HCT116 (cell line): ENCODE data around the gene SMPDL3B. TPM values are rescaled to one million over a fixed set of nuclear protein-coding genes. Genes with fewer than 3 reads are reported as not detected.

ENCODE experiments used
- ATAC-seq: fragments of 200-7000 bp; cut with Tn5 transposase; 2 replicates; pipeline ENCODE4 v1.9.1; 2020; ENCODE audit warnings: mild to moderate bottlenecking, moderate library complexity
- BruUV-seq: library from RNA; stranded (reverse); fragments of 400-500 nt; replicated peaks from 2 replicates; lab custom pipeline; 2021; lab: Mats Ljungman, UMichigan
- CTCF ChIA-PET: fragments of 300-600 bp; sonication (Branson Sonifier 250); formaldehyde crosslinking; loops from one replicate; lab custom pipeline; 2021; ENCODE audit warnings: antibody characterized with exemption; lab: Charles Lee
- POLR2A ChIA-PET: fragments of 300-600, 350-600 bp; sonication (Branson Sonifier 250); formaldehyde crosslinking; loops from one replicate; lab custom pipeline; 2021; ENCODE audit warnings: antibody characterized with exemption; lab: Charles Lee
- RAD21 ChIA-PET, 2 experiments: fragments of 300-600 bp; sonication (Branson Sonifier 250); formaldehyde crosslinking; loops; one replicate each; lab custom pipeline; 2023; ENCODE audit warnings: low total read pairs in 2 of 2; ENCODE audit not compliant: uncharacterized antibody in 2 of 2, unreplicated experiment in 2 of 2, low non-redundant PET in 1 of 2; lab: Charles Lee
- DNase-seq: peaks from one replicate; pipeline ENCODE4 v3.0.0-alpha.2; 2010; ENCODE audit warnings: low read depth, low spot score
- H2AFZ ChIP-seq: fragments of 200-600 bp; shearing (Covaris generic), sonication (generic); 2 replicates; pipeline ENCODE4 v1.6.1; 2017; ENCODE audit warnings: low read depth, mixed run types, mixed read lengths, antibody characterized with exemption, low read length; ENCODE audit not compliant: poor library complexity, severe bottlenecking
- H3K27ac ChIP-seq: 2 replicates; pipeline ENCODE4 v1.5.1; 2012; ENCODE audit warnings: low read depth, low read length
- H3K27me3 ChIP-seq: fragments of 200-600 bp; sonication (generic); 2 replicates; pipeline ENCODE4 v1.6.1; 2016; ENCODE audit warnings: mixed run types, low read length, mixed read lengths; ENCODE audit not compliant: insufficient read depth
- H3K36me3 ChIP-seq, 2 experiments: fragments of 200-500 bp in 1 of 2; fragments of 200-600 bp in 1 of 2; sonication (Bioruptor generic) in 1 of 2; sonication (generic) in 1 of 2; 2 replicates each; pipeline versions ENCODE4 v1.5.1 to v1.6.1; 2014 to 2016; ENCODE audit warnings: low read length in 2 of 2, inconsistent platforms in 1 of 2, mixed read lengths in 1 of 2, mixed run types in 1 of 2; ENCODE audit not compliant: insufficient read depth in 2 of 2, control insufficient read depth in 1 of 2
- H3K4me1 ChIP-seq, 2 experiments: fragments of 200-600 bp in 1 of 2; sonication (generic) in 1 of 2; 2 replicates each; pipeline versions ENCODE4 v1.5.1 to v1.6.1; 2012 to 2017; ENCODE audit warnings: low read length in 2 of 2, inconsistent platforms in 1 of 2, mild to moderate bottlenecking in 1 of 2, mixed read lengths in 1 of 2, mixed run types in 1 of 2, moderate library complexity in 1 of 2; ENCODE audit not compliant: insufficient read depth in 2 of 2, control insufficient read depth in 1 of 2
- H3K4me2 ChIP-seq: fragments of 200-600 bp; sonication (generic); 2 replicates; pipeline ENCODE4 v1.6.1; 2017; ENCODE audit warnings: mixed run types, low read length, mixed read lengths
- H3K4me3 ChIP-seq, 2 experiments: fragments of 200-600 bp in 1 of 2; sonication (generic) in 1 of 2; replicated peaks in 1 of 2; 2 replicates each; pipeline ENCODE4 v1.5.1; 2011 to 2016; ENCODE audit warnings: low read length in 2 of 2, control low read depth in 1 of 2, low read depth in 1 of 2, mild to moderate bottlenecking in 1 of 2, mixed read lengths in 1 of 2, mixed run types in 1 of 2
- H3K79me2 ChIP-seq: fragments of 200-600 bp; sonication (generic); 2 replicates; pipeline ENCODE4 v1.6.1; 2017; ENCODE audit warnings: mild to moderate bottlenecking, mixed run types, low read length, moderate library complexity, mixed read lengths; ENCODE audit not compliant: insufficient read depth
- H3K9ac ChIP-seq: fragments of 200-600 bp; sonication (generic); 2 replicates; pipeline ENCODE4 v1.6.1; 2016; ENCODE audit warnings: low read length, mixed read lengths
- H3K9me2 ChIP-seq: fragments of 200-600 bp; sonication (generic), shearing (Covaris generic); 2 replicates; pipeline ENCODE4 v1.6.1; 2017; ENCODE audit warnings: mixed run types, mild to moderate bottlenecking, moderate library complexity; ENCODE audit not compliant: insufficient read depth
- H3K9me3 ChIP-seq, 2 experiments: fragments of 200-500 bp in 1 of 2; fragments of 200-600 bp in 1 of 2; sonication (Bioruptor generic) in 1 of 2; sonication (generic) in 1 of 2; 2 replicates each; pipeline ENCODE4 v1.6.1; 2014 to 2017; ENCODE audit warnings: low read length in 2 of 2, mixed read lengths in 2 of 2, inconsistent platforms in 1 of 2, low read depth in 1 of 2, mild to moderate bottlenecking in 1 of 2, mixed run types in 1 of 2, moderate library complexity in 1 of 2; ENCODE audit not compliant: control insufficient read depth in 1 of 2, insufficient read depth in 1 of 2
- H4K20me1 ChIP-seq: fragments of 200-600 bp; sonication (generic), shearing (Covaris generic); 2 replicates; pipeline ENCODE4 v1.6.1; 2017; ENCODE audit warnings: mixed run types, mild to moderate bottlenecking, moderate library complexity; ENCODE audit not compliant: insufficient read depth
- CBX3 ChIP-seq: IDR thresholded peaks from 2 replicates; pipeline ENCODE4 v1.6.1; 2012; ENCODE audit warnings: low read depth
- CEBPB ChIP-seq: IDR thresholded peaks from 2 replicates; pipeline ENCODE4 v1.6.1; 2012; ENCODE audit warnings: low read depth
- ELF1 ChIP-seq: IDR thresholded peaks from 2 replicates; pipeline ENCODE4 v1.6.1; 2012; ENCODE audit warnings: low read depth, borderline replicate concordance
- EZH2 ChIP-seq: fragments of 200-600 bp; sonication (generic); IDR thresholded peaks from 2 replicates; pipeline ENCODE4 v1.6.1; 2017; ENCODE audit warnings: antibody characterized with exemption, mixed run types
- EZH2phosphoT487 ChIP-seq: fragments of 200-600 bp; IDR thresholded peaks from 2 replicates; pipeline ENCODE4 v1.6.1; 2018; ENCODE audit warnings: antibody characterized with exemption, borderline replicate concordance
- FOSL1 ChIP-seq: IDR thresholded peaks from 2 replicates; pipeline ENCODE4 v1.6.1; 2012; ENCODE audit warnings: low read depth
- POLR2AphosphoS5 ChIP-seq: IDR thresholded peaks from 2 replicates; pipeline ENCODE4 v1.6.1; 2011; ENCODE audit warnings: mild to moderate bottlenecking, low read depth, low read length, moderate library complexity
- TCF7L2 ChIP-seq: IDR thresholded peaks from 2 replicates; pipeline ENCODE4 v1.7.0; 2011; ENCODE audit warnings: borderline replicate concordance, inconsistent platforms; ENCODE audit not compliant: insufficient read depth, insufficient read length; ENCODE audit errors: extremely low read depth
- YY1 ChIP-seq: IDR thresholded peaks from 2 replicates; pipeline ENCODE4 v1.6.1; 2011; ENCODE audit warnings: low read length, low read depth, moderate library complexity, mild to moderate bottlenecking; ENCODE audit not compliant: insufficient replicate concordance; ENCODE audit errors: extremely low read depth
- ZNF274 ChIP-seq: fragments of 200-500 bp; sonication (Bioruptor generic); IDR thresholded peaks from 2 replicates; pipeline ENCODE4 v1.6.1; 2014; ENCODE audit warnings: mild to moderate bottlenecking, low read depth, low read length, inconsistent platforms
- intact Hi-C: fragments of 100-400 bp; cut with micrococcal nuclease; formaldehyde crosslinking; loops from 2 replicates; pipeline ENCODE4 v1.10.0; 2022
- total RNA-seq: library from RNA; stranded (reverse); gene quantifications from one replicate; pipeline ENCODE4 v1.2.1, GENCODE V29; 2021; ENCODE audit not compliant: unreplicated experiment
- TF ChIP-seq, protein P1 (sequence below): IDR thresholded peaks from 2 replicates; pipeline ENCODE4 v1.6.1; 2012
- TF ChIP-seq, protein P2 (sequence below), 3 experiments: fragments of 200-600 bp in 1 of 3; sonication (generic) in 1 of 3; IDR thresholded peaks in 2 of 3; conservative IDR thresholded peaks in 1 of 3; 2 replicates each; pipeline ENCODE4 v1.5.1; 2012 to 2017; ENCODE audit warnings: low read depth in 2 of 3, low read length in 2 of 3, antibody characterized with exemption in 1 of 3, borderline replicate concordance in 1 of 3, control low read depth in 1 of 3, mild to moderate bottlenecking in 1 of 3, mixed read lengths in 1 of 3, mixed run types in 1 of 3, moderate library complexity in 1 of 3; ENCODE audit not compliant: insufficient read depth in 1 of 3

Gene SMPDL3B
- total RNA-seq, 1 experiment from 2014 or later, result 16.4 TPM

DNA sequence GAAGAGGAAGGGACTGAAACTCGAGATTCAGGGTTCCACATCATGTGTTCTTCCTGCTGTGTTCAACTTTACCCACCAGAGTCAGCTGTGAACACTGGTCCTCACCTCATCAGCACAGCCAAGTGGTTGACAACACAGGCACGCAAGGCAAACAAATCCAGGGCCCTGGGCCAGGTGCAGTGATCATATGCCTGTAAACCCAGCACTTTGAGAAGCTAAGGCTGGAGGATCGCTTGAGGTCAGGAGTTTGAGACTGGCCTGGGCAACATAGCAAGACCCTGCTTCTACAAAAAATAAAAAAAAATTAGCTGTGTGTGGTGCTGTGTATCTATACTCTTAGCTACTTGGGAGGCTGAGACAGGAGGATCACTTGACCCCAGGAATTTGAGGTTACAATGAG is 16.6 kb downstream of the SMPDL3B start:
- Histone ChIP-seq H2AFZ (no peak overlapping the region), H3K36me3 (no peaks in the 10 kb centered on the region; a peak in 1 of 4 replicates), H3K79me2 (no peaks in the 10 kb centered on the region), H3K4me2 (no peak overlapping the region), H3K9ac (no peak overlapping the region), H3K4me3 (no peak overlapping the region), H3K27ac (no peak overlapping the region), H3K9me3 (no peaks in the 10 kb centered on the region), H4K20me1 (no peaks in the 10 kb centered on the region), H3K27me3 (no peaks in the 10 kb centered on the region), H3K4me1 (no peaks in the 10 kb centered on the region), H3K9me2 (no peaks in the 10 kb centered on the region)
- TF ChIP-seq EZH2phosphoT487 (no peak), TCF7L2 (no peak), POLR2AphosphoS5 (no peak), ZNF274 (no peak), CBX3 (no peak), EZH2 (no peak), ELF1 (no peak), FOSL1 (no peak)
- TF ChIP-seq, protein P1, sequence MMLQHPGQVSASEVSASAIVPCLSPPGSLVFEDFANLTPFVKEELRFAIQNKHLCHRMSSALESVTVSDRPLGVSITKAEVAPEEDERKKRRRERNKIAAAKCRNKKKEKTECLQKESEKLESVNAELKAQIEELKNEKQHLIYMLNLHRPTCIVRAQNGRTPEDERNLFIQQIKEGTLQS, result no peak
- ATAC-seq, result no peak
- no TSS peak for BruUV-seq
- ChIA-PET CTCF (interaction anchor here (0.6 to 0.9 kb wide), 2 partner anchors 9 to 294 kb away, joined by 3 read pairs; no protein-coding TSS in a partner anchor), POLR2A (no interaction called here), RAD21 (interaction anchor here in 1 of 2 experiments (0.6 kb wide), 1 partner anchor 164 kb away, joined by 3 read pairs; no protein-coding TSS in a partner anchor)
- DNase-seq, result no peak
- intact Hi-C loops, result no loop called here

DNA sequence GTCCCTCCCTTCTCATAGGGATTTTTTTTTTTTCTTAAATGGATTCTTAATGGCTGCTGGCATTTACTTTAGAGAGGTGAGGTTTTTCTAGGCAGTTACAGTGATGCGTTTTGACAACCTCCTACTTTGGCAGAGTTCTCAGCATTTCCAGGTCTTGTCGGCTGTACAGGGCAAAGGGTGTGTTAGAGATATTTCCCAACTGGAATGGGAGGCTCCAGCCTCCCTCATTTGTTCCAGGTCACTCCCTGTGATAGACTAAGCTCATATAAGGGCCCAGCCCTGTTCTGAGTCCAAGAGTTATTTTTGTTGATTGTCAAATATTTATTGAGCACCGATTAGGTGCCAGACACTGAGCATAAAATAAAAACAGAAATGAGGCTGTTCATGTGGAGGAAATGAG is 17.3 kb downstream of the SMPDL3B start:
- Histone ChIP-seq H3K36me3 (no peaks in the 10 kb centered on the region; a peak in 1 of 4 replicates), H3K9me3 (no peaks in the 10 kb centered on the region), H3K79me2 (no peaks in the 10 kb centered on the region), H3K4me1 (no peaks in the 10 kb centered on the region), H3K9me2 (no peaks in the 10 kb centered on the region), H3K4me2 (no peak overlapping the region), H4K20me1 (no peaks in the 10 kb centered on the region), H2AFZ (no peak overlapping the region), H3K9ac (no peak overlapping the region), H3K27me3 (no peaks in the 10 kb centered on the region), H3K4me3 (no peak overlapping the region), H3K27ac (no peak overlapping the region)
- ChIA-PET CTCF (interaction anchor here (0.9 kb wide), 1 partner anchor 10 kb away, joined by 3 read pairs; no protein-coding TSS in a partner anchor), POLR2A (no interaction called here), RAD21 (no interaction called here)
- BruUV-seq, result no TSS peak
- no peak for DNase-seq
- no peak for ATAC-seq
- TF ChIP-seq CBX3, result no peak
- TF ChIP-seq POLR2AphosphoS5, result no peak
- no peak for TF ChIP-seq TCF7L2
- no peak for TF ChIP-seq YY1
- TF ChIP-seq FOSL1, result no peak
- no peak for TF ChIP-seq CEBPB
- TF ChIP-seq EZH2, result no peak
- no peak for TF ChIP-seq ZNF274
- TF ChIP-seq, protein P2, sequence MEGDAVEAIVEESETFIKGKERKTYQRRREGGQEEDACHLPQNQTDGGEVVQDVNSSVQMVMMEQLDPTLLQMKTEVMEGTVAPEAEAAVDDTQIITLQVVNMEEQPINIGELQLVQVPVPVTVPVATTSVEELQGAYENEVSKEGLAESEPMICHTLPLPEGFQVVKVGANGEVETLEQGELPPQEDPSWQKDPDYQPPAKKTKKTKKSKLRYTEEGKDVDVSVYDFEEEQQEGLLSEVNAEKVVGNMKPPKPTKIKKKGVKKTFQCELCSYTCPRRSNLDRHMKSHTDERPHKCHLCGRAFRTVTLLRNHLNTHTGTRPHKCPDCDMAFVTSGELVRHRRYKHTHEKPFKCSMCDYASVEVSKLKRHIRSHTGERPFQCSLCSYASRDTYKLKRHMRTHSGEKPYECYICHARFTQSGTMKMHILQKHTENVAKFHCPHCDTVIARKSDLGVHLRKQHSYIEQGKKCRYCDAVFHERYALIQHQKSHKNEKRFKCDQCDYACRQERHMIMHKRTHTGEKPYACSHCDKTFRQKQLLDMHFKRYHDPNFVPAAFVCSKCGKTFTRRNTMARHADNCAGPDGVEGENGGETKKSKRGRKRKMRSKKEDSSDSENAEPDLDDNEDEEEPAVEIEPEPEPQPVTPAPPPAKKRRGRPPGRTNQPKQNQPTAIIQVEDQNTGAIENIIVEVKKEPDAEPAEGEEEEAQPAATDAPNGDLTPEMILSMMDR (IDR thresholded peaks at IDR 0.05 in 2 of 3, conservative IDR thresholded peaks at IDR 0.05 in 1 of 3; ENCODE audit: borderline replicate concordance in 1 of 3, insufficient read depth in 1 of 3, low read depth in 2 of 3, low read length in 2 of 3), result no peak
- TF ChIP-seq ELF1, result no peak
- intact Hi-C loops, result no loop called here
